Suprapubic skin (tissue), 4 donors: ENCODE data around the gene TNFRSF1A. TPM values are rescaled to one million over a fixed set of nuclear protein-coding genes. Genes with fewer than 3 reads are reported as not detected.

Source experiments
- DNase-seq, 2 donors: peaks; one replicate each; pipeline ENCODE4 v3.0.0-alpha.2; 2019; ENCODE audit warnings: low spot score in 2 of 2
- H3K27ac ChIP-seq: fragments of 200-600 bp; sonication (generic); one replicate; pipeline ENCODE4 v1.5.1; 2019
- H3K27me3 ChIP-seq: fragments of 200-600 bp; sonication (generic); one replicate; pipeline ENCODE4 v1.5.1; 2019
- H3K36me3 ChIP-seq: fragments of 200-600 bp; sonication (generic); one replicate; pipeline ENCODE4 v1.5.1; 2019
- H3K4me1 ChIP-seq: fragments of 200-600 bp; sonication (generic); one replicate; pipeline ENCODE4 v1.5.1; 2019
- H3K4me3 ChIP-seq: fragments of 200-600 bp; sonication (generic); one replicate; pipeline ENCODE4 v1.5.1; 2019; ENCODE audit warnings: mild to moderate bottlenecking
- H3K9me3 ChIP-seq: fragments of 200-600 bp; sonication (generic); one replicate; pipeline ENCODE4 v1.5.1; 2019
- CTCF ChIP-seq, 2 donors: fragments of 200-600 bp in 1 of 2; fragments of 450-650 bp in 1 of 2; sonication (generic) in 1 of 2; IDR thresholded peaks; one replicate each; pipeline ENCODE4 v1.5.1; 2016 to 2019; ENCODE audit warnings: antibody characterized with exemption in 2 of 2, mild to moderate bottlenecking in 1 of 2, moderate library complexity in 1 of 2
- EP300 ChIP-seq: sonication (generic); formaldehyde crosslinking; IDR thresholded peaks from one replicate; pipeline ENCODE4 v1.6.1; 2017; ENCODE audit warnings: antibody characterized with exemption
- POLR2A ChIP-seq, 2 donors: fragments of 450-650 bp; IDR thresholded peaks; one replicate each; pipeline ENCODE4 v1.6.1; 2017; ENCODE audit warnings: antibody characterized with exemption in 2 of 2, mild to moderate bottlenecking in 2 of 2, moderate library complexity in 2 of 2
- POLR2AphosphoS5 ChIP-seq, 3 donors: sonication (generic); formaldehyde crosslinking; IDR thresholded peaks; one replicate each; pipeline ENCODE4 v1.6.1; 2017; ENCODE audit warnings: antibody characterized with exemption in 3 of 3
- WGBS: methylation state at CpG from one replicate; pipeline ENCODE4 v1.1.5; 2018; 5-methylcytosine and 5-hydroxymethylcytosine counted together
- total RNA-seq, 4 donors: library from RNA; depleted of rRNA; stranded (reverse); fragments of >200 nt; gene quantifications; one replicate each; pipeline ENCODE4 v1.1.0, GENCODE V29; 2016

The TNFRSF1A gene
- total RNA-seq, 4 donors from 2014 or later: 276 to 352 (median 281) TPM

GRCh38 chr12:6303071-6303470, 38.8 kb downstream of the TNFRSF1A start:
- H3K4me1 ChIP-seq: peaks cover 20% of the 10 kb centered on the region
- H3K36me3 ChIP-seq: no peaks in the 10 kb centered on the region
- DNase-seq: no peak
- H3K4me3 ChIP-seq: no peak overlapping the region
- H3K9me3 ChIP-seq: no peaks in the 10 kb centered on the region
- H3K27me3 ChIP-seq: no peaks in the 10 kb centered on the region
- no peak overlapping the region for H3K27ac ChIP-seq
- TF ChIP-seq POLR2A (IDR thresholded peaks at IDR 0.05): no peak
- TF ChIP-seq CTCF (IDR thresholded peaks at IDR 0.05): no peak
- no peak for TF ChIP-seq EP300
- TF ChIP-seq POLR2AphosphoS5 (IDR thresholded peaks at IDR 0.05): no peak
- WGBS: 89% methylated on average over 5 of the region's 5 CpGs

- no peak overlapping the region for H3K4me3 ChIP-seq
- peaks cover 15% of the 10 kb centered on the region for H3K4me1 ChIP-seq
- 96% methylated on average over 2 of the region's 3 CpGs for WGBS
- TF ChIP-seq CTCF (IDR thresholded peaks at IDR 0.05) (no peak), POLR2AphosphoS5 (IDR thresholded peaks at IDR 0.05) (no peak), POLR2A (IDR thresholded peaks at IDR 0.05) (no peak), EP300 (no peak)
- peak in 1 of 2 donors; percentile 20 for DNase-seq
- H3K27ac ChIP-seq: no peak overlapping the region
- H3K9me3 ChIP-seq: no peaks in the 10 kb centered on the region
- no peaks in the 10 kb centered on the region for H3K27me3 ChIP-seq
- H3K36me3 ChIP-seq: no peaks in the 10 kb centered on the region
Observed at GRCh38 chr12:6302621-6303020, 39.3 kb downstream of the TNFRSF1A start.

- Histone ChIP-seq H3K27me3 (no peaks in the 10 kb centered on the region), H3K9me3 (no peaks in the 10 kb centered on the region), H3K27ac (no peak overlapping the region), H3K36me3 (no peaks in the 10 kb centered on the region), H3K4me3 (no peak overlapping the region), H3K4me1 (peaks cover 6% of the 10 kb centered on the region)
- 96% methylated on average over 7 of the region's 7 CpGs for WGBS
- TF ChIP-seq POLR2A (IDR thresholded peaks at IDR 0.05): no peak
- no peak for TF ChIP-seq EP300
- no peak for TF ChIP-seq CTCF (IDR thresholded peaks at IDR 0.05)
- TF ChIP-seq POLR2AphosphoS5 (IDR thresholded peaks at IDR 0.05): no peak
- no peak for DNase-seq
Observed at GRCh38 chr12:6301721-6302120, 40.2 kb downstream of the TNFRSF1A start.

GRCh38 chr12:6297170-6297569, 44.7 kb downstream of the TNFRSF1A start:
- WGBS: 88% methylated on average over 10 of the region's 10 CpGs
- peak in 1 of 2 donors; percentile 36 for DNase-seq
- peaks cover 20% of the 10 kb centered on the region for H3K4me1 ChIP-seq
- H3K27me3 ChIP-seq: no peaks in the 10 kb centered on the region
- no peak for TF ChIP-seq EP300
- no peak for TF ChIP-seq POLR2A (IDR thresholded peaks at IDR 0.05)
- no peak for TF ChIP-seq POLR2AphosphoS5 (IDR thresholded peaks at IDR 0.05)
- TF ChIP-seq CTCF (IDR thresholded peaks at IDR 0.05): no peak
- H3K9me3 ChIP-seq: no peaks in the 10 kb centered on the region
- no peak overlapping the region for H3K27ac ChIP-seq
- H3K4me3 ChIP-seq: no peak overlapping the region
- no peaks in the 10 kb centered on the region for H3K36me3 ChIP-seq

GRCh38 chr12:6295094-6295811, 46.6 kb downstream of the TNFRSF1A start:
- H3K27me3 ChIP-seq: no peaks in the 10 kb centered on the region
- peak in 1 of 2 donors; percentile 70 for DNase-seq
- WGBS: 73% methylated on average over 5 of the region's 5 CpGs
- TF ChIP-seq POLR2AphosphoS5 (IDR thresholded peaks at IDR 0.05) (peak in 1 of 3 donors; percentile 14), CTCF (IDR thresholded peaks at IDR 0.05) (no peak)
- H3K9me3 ChIP-seq: no peaks in the 10 kb centered on the region
- peaks cover 20% of the 10 kb centered on the region for H3K4me1 ChIP-seq
- H3K4me3 ChIP-seq: no peak overlapping the region
- peak overlapping the region; percentile 61 for H3K27ac ChIP-seq
- no peaks in the 10 kb centered on the region for H3K36me3 ChIP-seq
